H9 (cell line): Measurements from ENCODE around the gene ONECUT3. TPM values are rescaled to one million over a fixed set of nuclear protein-coding genes. Genes with fewer than 3 reads are reported as not detected.

ENCODE experiments used
- DNase-seq: peaks from one replicate; pipeline ENCODE4 v3.0.0-alpha.2; 2017
- H2AFZ ChIP-seq: one replicate; pipeline ENCODE4 v1.6.1; 2013; ENCODE audit warnings: mild to moderate bottlenecking, low read length, control low read depth, moderate library complexity
- H2AK5ac ChIP-seq: 2 replicates; pipeline ENCODE4 v1.6.1; 2013; ENCODE audit warnings: low read length, control low read depth, mixed read lengths; ENCODE audit not compliant: insufficient read length
- H2BK120ac ChIP-seq: one replicate; pipeline ENCODE4 v1.6.1; 2013; ENCODE audit warnings: low read depth, mild to moderate bottlenecking, low read length, control low read depth, inconsistent platforms; ENCODE audit not compliant: poor library complexity, severe bottlenecking
- H2BK12ac ChIP-seq: 2 replicates; pipeline ENCODE4 v1.6.1; 2013; ENCODE audit warnings: low read length, control low read depth, mixed read lengths, low read depth; ENCODE audit not compliant: insufficient read length
- H2BK15ac ChIP-seq: 2 replicates; pipeline ENCODE4 v1.6.1; 2013; ENCODE audit warnings: low read depth, low read length, control low read depth
- H2BK20ac ChIP-seq: one replicate; pipeline ENCODE4 v1.6.1; 2013; ENCODE audit warnings: low read depth, mild to moderate bottlenecking, low read length, control low read depth, inconsistent platforms; ENCODE audit not compliant: poor library complexity, severe bottlenecking
- H2BK5ac ChIP-seq: 2 replicates; pipeline ENCODE4 v1.6.1; 2013; ENCODE audit warnings: low read length, control low read depth, mixed read lengths; ENCODE audit not compliant: insufficient read length
- H3K14ac ChIP-seq: 2 replicates; pipeline ENCODE4 v1.6.1; 2013; ENCODE audit warnings: low read length, control low read depth; ENCODE audit not compliant: insufficient read depth
- H3K18ac ChIP-seq: 2 replicates; pipeline ENCODE4 v1.6.1; 2013; ENCODE audit warnings: low read depth, mild to moderate bottlenecking, mixed read lengths, low read length, control low read depth; ENCODE audit not compliant: insufficient read length
- H3K23ac ChIP-seq: 2 replicates; pipeline ENCODE4 v1.6.1; 2013; ENCODE audit warnings: low read length, control low read depth, mixed read lengths, low read depth; ENCODE audit not compliant: insufficient read length
- H3K23me2 ChIP-seq: 2 replicates; pipeline ENCODE4 v1.6.1; 2013; ENCODE audit warnings: low read depth, mild to moderate bottlenecking, mixed read lengths, low read length, control low read depth; ENCODE audit not compliant: insufficient read length, poor library complexity, severe bottlenecking
- H3K27ac ChIP-seq: 2 replicates; pipeline ENCODE4 v1.5.1; 2013; ENCODE audit warnings: low read length, control low read depth, mixed read lengths, low read depth; ENCODE audit not compliant: insufficient read length
- H3K27me3 ChIP-seq: 2 replicates; pipeline ENCODE4 v1.6.1; 2013; ENCODE audit warnings: low read length, control low read depth, inconsistent platforms; ENCODE audit not compliant: insufficient read depth
- H3K4ac ChIP-seq: 2 replicates; pipeline ENCODE4 v1.6.1; 2013; ENCODE audit warnings: low read depth, mild to moderate bottlenecking, control low read depth, inconsistent platforms, low read length, moderate library complexity
- H3K4me1 ChIP-seq: 2 replicates; pipeline ENCODE4 v1.6.1; 2013; ENCODE audit warnings: low read length, control low read depth, inconsistent platforms; ENCODE audit not compliant: insufficient read depth
- H3K4me2 ChIP-seq: 2 replicates; pipeline ENCODE4 v1.6.1; 2013; ENCODE audit warnings: low read length, control low read depth, mixed read lengths; ENCODE audit not compliant: insufficient read length, insufficient read depth
- H3K56ac ChIP-seq: 2 replicates; pipeline ENCODE4 v1.6.1; 2013; ENCODE audit warnings: low read depth, mild to moderate bottlenecking, mixed read lengths, low read length, control low read depth; ENCODE audit not compliant: insufficient read length
- H3K79me1 ChIP-seq: 2 replicates; pipeline ENCODE4 v1.6.1; 2013; ENCODE audit warnings: low read depth, mild to moderate bottlenecking, moderate library complexity, low read length, control low read depth, inconsistent platforms; ENCODE audit not compliant: insufficient read depth, poor library complexity, severe bottlenecking
- H3K79me2 ChIP-seq: 2 replicates; pipeline ENCODE4 v1.6.1; 2013; ENCODE audit warnings: low read length, control low read depth, inconsistent platforms; ENCODE audit not compliant: insufficient read depth
- H3K9ac ChIP-seq: 2 replicates; pipeline ENCODE4 v1.6.1; 2013; ENCODE audit warnings: low read length, control low read depth, mixed read lengths; ENCODE audit not compliant: insufficient read length; ENCODE audit errors: extremely low read depth
- H3K9me3 ChIP-seq: one replicate; pipeline ENCODE4 v1.6.1; 2013; ENCODE audit warnings: low read depth, low read length, inconsistent platforms; ENCODE audit not compliant: control insufficient read depth
- H3T11ph ChIP-seq: one replicate; pipeline ENCODE4 v1.6.1; 2013; ENCODE audit warnings: mild to moderate bottlenecking, low read length, control low read depth, inconsistent platforms
- H4K20me1 ChIP-seq: one replicate; pipeline ENCODE4 v1.6.1; 2013; ENCODE audit not compliant: control insufficient read depth, insufficient read length, insufficient read depth
- H4K5ac ChIP-seq: 2 replicates; pipeline ENCODE4 v1.6.1; 2013; ENCODE audit warnings: low read depth, mild to moderate bottlenecking, mixed read lengths, low read length, control low read depth; ENCODE audit not compliant: insufficient read length
- H4K8ac ChIP-seq: replicated peaks from 2 replicates; pipeline ENCODE4 v1.6.1; 2013; ENCODE audit warnings: low read length, control low read depth, mixed read lengths, low read depth; ENCODE audit not compliant: insufficient read length
- H4K91ac ChIP-seq: 2 replicates; pipeline ENCODE4 v1.6.1; 2013; ENCODE audit warnings: low read depth, mild to moderate bottlenecking, moderate library complexity, mixed read lengths, low read length, control low read depth; ENCODE audit not compliant: insufficient read length
- H3K27ac Mint-ChIP-seq, 3 experiments: 2 replicates in 2 of 3; 3 replicates in 1 of 3; pipeline ENCODE4 v1.8.0; 2020 to 2021; ENCODE audit warnings: mixed read lengths in 3 of 3, mild to moderate bottlenecking in 1 of 3, moderate library complexity in 1 of 3
- H3K27me3 Mint-ChIP-seq: 2 replicates; pipeline ENCODE4 v1.8.0; 2021; ENCODE audit warnings: low read depth, mild to moderate bottlenecking, moderate library complexity, mixed read lengths
- H3K36me3 Mint-ChIP-seq, 3 experiments: 2 replicates in 2 of 3; 3 replicates in 1 of 3; pipeline ENCODE4 v1.8.0; 2020 to 2021; ENCODE audit warnings: low read depth in 3 of 3, mixed read lengths in 3 of 3; ENCODE audit not compliant: insufficient read depth in 1 of 3
- H3K4me1 Mint-ChIP-seq, 2 experiments: 2 replicates each; pipeline ENCODE4 v1.8.0; 2020; ENCODE audit warnings: mixed read lengths in 2 of 2
- H3K4me3 Mint-ChIP-seq, 2 experiments: 2 replicates in 1 of 2; 3 replicates in 1 of 2; pipeline ENCODE4 v1.8.0; 2020 to 2021; ENCODE audit warnings: mild to moderate bottlenecking in 2 of 2, mixed read lengths in 2 of 2, moderate library complexity in 1 of 2
- H3K9me3 Mint-ChIP-seq, 2 experiments: 2 replicates in 1 of 2; 3 replicates in 1 of 2; pipeline ENCODE4 v1.8.0; 2020; ENCODE audit warnings: mild to moderate bottlenecking in 2 of 2, mixed read lengths in 2 of 2, moderate library complexity in 1 of 2
- CTCF ChIP-seq: fragments of 200-600 bp; sonication (generic); conservative IDR thresholded peaks from 3 replicates; pipeline ENCODE4 v1.8.0; 2021; ENCODE audit warnings: antibody characterized with exemption, mild to moderate bottlenecking
- WGBS: extraction: QIAGEN DNeasy Blood & Tissue Kit; methylation state at CpG from one replicate; pipeline ENCODE4 v1.1.7; 2013; ENCODE audit warnings: missing lambda C conversion rate, low lambda C conversion rate, mixed read lengths; ENCODE audit not compliant: insufficient read length; ENCODE audit errors: extremely low coverage; 5-methylcytosine and 5-hydroxymethylcytosine counted together
- total RNA-seq: library from RNA; stranded (reverse); gene quantifications from 2 replicates; pipeline ENCODE4 v1.2.1, GENCODE V29; 2021

The ONECUT3 gene
- total RNA-seq, 1 experiment from 2014 or later, result 0.04 TPM

- peaks cover 0 to 7% (median 2%) of the 10 kb centered on the region in 3 experiments; a peak in 4 of 7 replicates for H3K36me3 Mint-ChIP-seq
- Histone ChIP-seq H3K23me2 (no peaks in the 10 kb centered on the region), H3K9ac (no peak overlapping the region)
Measured at GRCh38 chr19:1774989-1775772, 21.9 kb downstream of the ONECUT3 start.

More at GRCh38 chr19:1774989-1775772, 21.9 kb downstream of the ONECUT3 start:
- no peak overlapping the region for H2BK5ac ChIP-seq
- Mint-ChIP-seq H3K27ac (no peak overlapping the region), H3K4me3 (peak overlapping the region; percentile 36 to 66), H3K4me1 (peaks cover 13 to 19% of the 10 kb centered on the region in 2 experiments), H3K27me3 (peaks cover 97% of the 10 kb centered on the region), H3K9me3 (peaks cover 26 to 37% of the 10 kb centered on the region in 2 experiments)
- no peak overlapping the region for H3K27ac ChIP-seq
- no peak overlapping the region for H2BK12ac ChIP-seq
- no peak overlapping the region for H4K8ac ChIP-seq
- no peak overlapping the region for H3K23ac ChIP-seq
- no peak overlapping the region for H4K5ac ChIP-seq
- H3K56ac ChIP-seq, result no peak overlapping the region
- no peak overlapping the region for H2BK20ac ChIP-seq
- no peak overlapping the region for H2BK120ac ChIP-seq
- DNase-seq, result peak; percentile 93
- no peak overlapping the region for H2BK15ac ChIP-seq
- H2AFZ ChIP-seq, result no peak overlapping the region
- TF ChIP-seq CTCF, result peak; percentile 85
- no peak overlapping the region for H3K4ac ChIP-seq
- H3K14ac ChIP-seq, result no peak overlapping the region
- H2AK5ac ChIP-seq, result no peak overlapping the region
- no peaks in the 10 kb centered on the region for H4K20me1 ChIP-seq
- no peak overlapping the region for H4K91ac ChIP-seq
- H3K4me2 ChIP-seq, result peak overlapping the region; percentile 28
- no peak overlapping the region for H3K18ac ChIP-seq
- H3K27me3 ChIP-seq, result peaks cover 45% of the 10 kb centered on the region
- no peaks in the 10 kb centered on the region for H3K79me2 ChIP-seq
- H3K9me3 ChIP-seq, result peaks cover 10% of the 10 kb centered on the region
- H3K4me1 ChIP-seq, result no peaks in the 10 kb centered on the region
- no peaks in the 10 kb centered on the region for H3K79me1 ChIP-seq
- H3T11ph ChIP-seq, result no peak overlapping the region
- WGBS, result no CpG with 5 or more reads among the region's 59 CpGs
